HEK293T (cell line): ENCODE measurements around the gene E2F6.

ENCODE experiments used
- ARNT ChIP-seq: fragments of 450-650 bp; IDR thresholded peaks from 2 replicates; pipeline ENCODE4 v1.6.1; 2017; ENCODE audit warnings: mild to moderate bottlenecking
- BHLHE40 ChIP-seq: fragments of 450-650 bp; IDR thresholded peaks from 2 replicates; pipeline ENCODE4 v1.6.1; 2016; ENCODE audit warnings: mild to moderate bottlenecking, moderate library complexity, borderline replicate concordance
- FOXM1 ChIP-seq: fragments of 450-650 bp; IDR thresholded peaks from 2 replicates; pipeline ENCODE4 v1.6.1; 2017; ENCODE audit warnings: mild to moderate bottlenecking, borderline replicate concordance
- PKNOX1 ChIP-seq: fragments of 450-650 bp; IDR thresholded peaks from 2 replicates; pipeline ENCODE4 v1.6.1; 2016
- SP1 ChIP-seq: fragments of 450-650 bp; IDR thresholded peaks from 2 replicates; pipeline ENCODE4 v1.6.1; 2017
- SUZ12 ChIP-seq: fragments of 450-650 bp; IDR thresholded peaks from 2 replicates; pipeline ENCODE4 v1.6.1; 2016; ENCODE audit warnings: mild to moderate bottlenecking
- TARDBP ChIP-seq: fragments of 450-650 bp; IDR thresholded peaks from 2 replicates; pipeline ENCODE4 v1.6.1; 2016
- ZNF384 ChIP-seq: fragments of 450-650 bp; IDR thresholded peaks from 2 replicates; pipeline ENCODE4 v1.6.1; 2016

GRCh38 chr2:11420671-11421070 is 45.3 kb downstream of the E2F6 start:
- TF ChIP-seq FOXM1 (no peak), SP1 (no peak), ARNT (no peak), SUZ12 (no peak), PKNOX1 (no peak), ZNF384 (no peak), BHLHE40 (no peak), TARDBP (no peak)
